ENCODE measurements around the gene ZNF678. TPM values are rescaled to one million over a fixed set of nuclear protein-coding genes. Genes with fewer than 3 reads are reported as not detected.

The ZNF678 gene
- total and polyA plus RNA-seq, 2 of the 8 experiments (the other 6 are each of a cell fraction or from before 2014, with no cell fraction given), result 6.9 to 28.3 TPM

GRCh38 chr1:227548119-227548397, 15.3 kb upstream of the ZNF678 start:
- H3K18ac ChIP-seq (ENCODE audit: extremely low read depth, low read length), result no peak overlapping the region
- no peaks in the 10 kb centered on the region for H3K79me2 ChIP-seq (ENCODE audit: control insufficient read depth in 1 of 2, insufficient read depth in 2 of 2, low read length in 2 of 2)
- no peak overlapping the region for H4K91ac ChIP-seq (replicated peaks; ENCODE audit: insufficient read length, low read length)
- H2AFZ ChIP-seq (ENCODE audit: low read length), result no peak overlapping the region
- TF ChIP-seq CHD1 (IDR thresholded peaks at IDR 0.05; ENCODE audit: low read depth, low read length) (no peak), RFX5 (IDR thresholded peaks at IDR 0.05; ENCODE audit: borderline replicate concordance, low read depth, low read length) (no peak), KDM4A (IDR thresholded peaks at IDR 0.05; ENCODE audit: low read depth, low read length, severe bottlenecking) (no peak), SP4 (IDR thresholded peaks at IDR 0.05; ENCODE audit: low read length) (no peak)
- H2BK120ac ChIP-seq (replicated peaks; ENCODE audit: low read depth, low read length), result no peak overlapping the region
- no peaks in the 10 kb centered on the region for H3K23me2 ChIP-seq (ENCODE audit: low read depth, low read length)
- no peaks in the 10 kb centered on the region for H3K36me3 ChIP-seq (ENCODE audit: control insufficient read depth in 2 of 4, insufficient read depth in 4 of 4, low read length in 3 of 4)
- H3K27ac ChIP-seq (ENCODE audit: low read depth, low read length), result no peak overlapping the region
- H2BK5ac ChIP-seq (ENCODE audit: low read depth, low read length), result no peak overlapping the region
- ChIA-PET CTCF (ENCODE audit: partially characterized antibody) (interaction anchor here (0.9 kb wide), 1 partner anchor 67 kb away, joined by 3 read pairs; no protein-coding TSS in a partner anchor), POLR2A (ENCODE audit: partially characterized antibody) (no interaction called here)
- no peak overlapping the region for H2BK12ac ChIP-seq (ENCODE audit: low read depth, low read length)
- no peak for DNase-seq (ENCODE audit: low read depth in 1 of 2, low spot score in 2 of 2)
- no peak overlapping the region for H3K4ac ChIP-seq (replicated peaks; ENCODE audit: insufficient read length, low read depth, low read length)
- H3K23ac ChIP-seq (ENCODE audit: insufficient read length), result no peak overlapping the region
- peaks cover 4 to 21% of the 10 kb centered on the region in 2 experiments; a peak in 2 of 4 replicates for H3K9me3 ChIP-seq (ENCODE audit: insufficient read depth in 2 of 2, low read depth in 1 of 2, low read length in 1 of 2)
- H3K9ac ChIP-seq (replicated peaks in 1 of 4; ENCODE audit: extremely low read depth in 1 of 4, low read depth in 3 of 4, low read length in 3 of 4), result no peak overlapping the region
- no peak overlapping the region for H2BK20ac ChIP-seq (ENCODE audit: low read length)
- H3K4me2 ChIP-seq (ENCODE audit: insufficient read depth in 1 of 2, low read depth in 2 of 2, low read length in 2 of 2), result no peak overlapping the region
- H3K79me1 ChIP-seq (ENCODE audit: low read depth, low read length), result no peaks in the 10 kb centered on the region
- no peak overlapping the region for H2AK5ac ChIP-seq (ENCODE audit: low read depth, low read length)
- no peaks in the 10 kb centered on the region for H3K27me3 ChIP-seq (replicated peaks in 1 of 4; ENCODE audit: control insufficient read depth in 3 of 4, extremely low read depth in 1 of 4, insufficient read depth in 3 of 4, low read length in 3 of 4)
- H4K5ac ChIP-seq (ENCODE audit: insufficient read length, low read depth, low read length), result no peak overlapping the region
- no peak overlapping the region for H2BK15ac ChIP-seq (ENCODE audit: low read length)
- no peak overlapping the region for H3K4me3 ChIP-seq (ENCODE audit: extremely low read depth in 1 of 4, insufficient read depth in 2 of 4, low read depth in 3 of 4, low read length in 4 of 4)
- FAIRE-seq, result no peak
- H3K56ac ChIP-seq (replicated peaks; ENCODE audit: insufficient read length, low read depth, low read length), result no peak overlapping the region
- H4K8ac ChIP-seq (ENCODE audit: extremely low read depth, insufficient read depth, low read length), result no peak overlapping the region
- peaks cover 0 to 2% (median 0%) of the 10 kb centered on the region in 4 experiments; a peak in 1 of 7 replicates for H3K4me1 ChIP-seq (replicated peaks in 1 of 4; ENCODE audit: control insufficient read depth in 3 of 4, insufficient read depth in 4 of 4, low read length in 3 of 4)
- H4K20me1 ChIP-seq (replicated peaks in 1 of 2; ENCODE audit: control insufficient read depth in 1 of 2, insufficient read depth in 2 of 2, low read length in 2 of 2), result no peaks in the 10 kb centered on the region
- no peak overlapping the region for H3K14ac ChIP-seq (ENCODE audit: insufficient read length)

All from H1 (cell line).